EH (cell line): ENCODE measurements around the gene KLRB1.
"Not testable (repeated sequence)": the region's sequence is repeated elsewhere in the genome, so short reads cannot be mapped to it uniquely, and the experiment has no call there.

Source experiments
- DNase-seq: peaks from one replicate; pipeline ENCODE4 v3.0.0-alpha.2; 2015; ENCODE audit warnings: low read depth

KLRB1 gene

GRCh38 chr12:9619411-9620179 lies 11.9 kb upstream of the KLRB1 start:
- no peak for DNase-seq

- not testable (repeated sequence) for DNase-seq
These were observed 11.2 kb upstream of the KLRB1 start for GRCh38 chr12:9618906-9619305.

- no peak for DNase-seq
These were observed 9.4 kb upstream of the KLRB1 start for GRCh38 chr12:9617124-9617523.

- no peak for DNase-seq
These were observed 7.9 kb upstream of the KLRB1 start for GRCh38 chr12:9615420-9616136.

- not testable (repeated sequence) for DNase-seq
These were observed 2.9 kb upstream of the KLRB1 start for GRCh38 chr12:9610606-9611005.

- no peak for DNase-seq
These were observed 862 bp downstream of the KLRB1 start for GRCh38 chr12:9606736-9607372.

- no peak for DNase-seq
These were observed 1.5 kb downstream of the KLRB1 start for GRCh38 chr12:9606247-9606646.

GRCh38 chr12:9605483-9605882 lies 2.2 kb downstream of the KLRB1 start:
- DNase-seq: no peak

- peak; percentile 0 for DNase-seq
These were observed 3.4 kb downstream of the KLRB1 start for GRCh38 chr12:9604287-9604686.

GRCh38 chr12:9600426-9600825 lies 7.3 kb downstream of the KLRB1 start:
- not testable (repeated sequence) for DNase-seq

GRCh38 chr12:9598363-9598762 lies 9.4 kb downstream of the KLRB1 start:
- DNase-seq: no peak

- no peak for DNase-seq
These were observed 10.4 kb downstream of the KLRB1 start for GRCh38 chr12:9597365-9597764.

GRCh38 chr12:9590441-9590840 lies 17.3 kb downstream of the KLRB1 start:
- DNase-seq: no peak

- no peak for DNase-seq
These were observed 19.0 kb downstream of the KLRB1 start for GRCh38 chr12:9588749-9589148.

GRCh38 chr12:9587987-9588600 lies 19.6 kb downstream of the KLRB1 start:
- no peak for DNase-seq

- DNase-seq: not testable (repeated sequence)
These were observed 30.0 kb downstream of the KLRB1 start for GRCh38 chr12:9577729-9578128.

GRCh38 chr12:9567151-9567550 lies 40.6 kb downstream of the KLRB1 start:
- not testable (repeated sequence) for DNase-seq

GRCh38 chr12:9566113-9566512 lies 41.6 kb downstream of the KLRB1 start:
- DNase-seq: not testable (repeated sequence)

- DNase-seq: not testable (repeated sequence)
These were observed 43.3 kb downstream of the KLRB1 start for GRCh38 chr12:9564418-9564817.

- not testable (repeated sequence) for DNase-seq
These were observed 44.8 kb downstream of the KLRB1 start for GRCh38 chr12:9562841-9563453.

- DNase-seq: peak; percentile 2
These were observed 62.2 kb downstream of the KLRB1 start for GRCh38 chr12:9545489-9545888.
